ENCODE results near the gene KAZN.

The KAZN gene

DNA sequence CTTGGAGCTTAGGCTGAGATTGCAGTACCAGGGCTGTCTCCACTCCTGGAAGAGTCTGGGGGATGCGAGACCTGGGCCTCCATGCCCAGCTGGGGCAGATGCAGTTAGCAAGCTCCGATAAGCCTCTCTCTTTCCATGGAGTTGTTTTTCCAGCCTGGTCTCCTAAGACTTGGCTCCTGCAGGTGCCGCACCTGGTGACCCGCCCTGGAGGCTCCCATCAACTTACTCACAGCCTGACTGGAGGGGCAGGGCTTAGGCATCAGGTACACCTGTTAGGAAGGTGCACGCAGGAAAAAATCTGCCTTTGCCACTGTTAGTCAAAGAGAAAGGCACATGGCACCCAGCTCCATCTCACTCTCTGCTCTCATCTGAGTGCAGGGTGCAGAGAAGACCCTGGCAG lies 356.9 kb downstream of the KAZN start:
- DNase-seq (ENCODE audit: low read depth) = no peak
- TF ChIP-seq, protein P1, sequence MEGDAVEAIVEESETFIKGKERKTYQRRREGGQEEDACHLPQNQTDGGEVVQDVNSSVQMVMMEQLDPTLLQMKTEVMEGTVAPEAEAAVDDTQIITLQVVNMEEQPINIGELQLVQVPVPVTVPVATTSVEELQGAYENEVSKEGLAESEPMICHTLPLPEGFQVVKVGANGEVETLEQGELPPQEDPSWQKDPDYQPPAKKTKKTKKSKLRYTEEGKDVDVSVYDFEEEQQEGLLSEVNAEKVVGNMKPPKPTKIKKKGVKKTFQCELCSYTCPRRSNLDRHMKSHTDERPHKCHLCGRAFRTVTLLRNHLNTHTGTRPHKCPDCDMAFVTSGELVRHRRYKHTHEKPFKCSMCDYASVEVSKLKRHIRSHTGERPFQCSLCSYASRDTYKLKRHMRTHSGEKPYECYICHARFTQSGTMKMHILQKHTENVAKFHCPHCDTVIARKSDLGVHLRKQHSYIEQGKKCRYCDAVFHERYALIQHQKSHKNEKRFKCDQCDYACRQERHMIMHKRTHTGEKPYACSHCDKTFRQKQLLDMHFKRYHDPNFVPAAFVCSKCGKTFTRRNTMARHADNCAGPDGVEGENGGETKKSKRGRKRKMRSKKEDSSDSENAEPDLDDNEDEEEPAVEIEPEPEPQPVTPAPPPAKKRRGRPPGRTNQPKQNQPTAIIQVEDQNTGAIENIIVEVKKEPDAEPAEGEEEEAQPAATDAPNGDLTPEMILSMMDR (IDR thresholded peaks at IDR 0.05; ENCODE audit: insufficient read depth, low read depth, low read length, missing control alignments) = no peak
- no peak overlapping the region for H3K4me3 ChIP-seq (ENCODE audit: low read depth, low read length)

DNA sequence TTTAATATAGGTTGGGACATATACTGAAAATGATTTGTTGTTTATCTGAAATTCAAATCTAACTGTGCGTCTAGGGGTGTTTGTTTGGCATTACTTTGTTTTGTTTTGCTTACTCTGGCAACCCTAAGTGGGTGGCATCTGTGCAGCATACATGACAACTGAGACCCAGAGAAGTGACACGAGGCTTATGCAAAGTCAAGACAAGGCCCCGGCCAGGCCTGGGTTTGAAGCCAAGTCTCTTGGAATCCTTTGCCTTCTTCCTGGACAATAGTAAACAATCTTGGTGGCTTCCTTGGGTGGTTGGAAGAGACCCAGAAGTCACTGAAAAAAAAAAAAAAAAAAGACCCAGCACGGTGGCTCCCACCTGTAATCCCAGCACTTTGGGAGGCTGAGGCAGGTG lies 357.5 kb downstream of the KAZN start:
- no peak for DNase-seq (ENCODE audit: low read depth)
- TF ChIP-seq, protein P1 (IDR thresholded peaks at IDR 0.05; ENCODE audit: insufficient read depth, low read depth, low read length, missing control alignments) = no peak
- H3K4me3 ChIP-seq (ENCODE audit: low read depth, low read length) = no peak overlapping the region

DNA sequence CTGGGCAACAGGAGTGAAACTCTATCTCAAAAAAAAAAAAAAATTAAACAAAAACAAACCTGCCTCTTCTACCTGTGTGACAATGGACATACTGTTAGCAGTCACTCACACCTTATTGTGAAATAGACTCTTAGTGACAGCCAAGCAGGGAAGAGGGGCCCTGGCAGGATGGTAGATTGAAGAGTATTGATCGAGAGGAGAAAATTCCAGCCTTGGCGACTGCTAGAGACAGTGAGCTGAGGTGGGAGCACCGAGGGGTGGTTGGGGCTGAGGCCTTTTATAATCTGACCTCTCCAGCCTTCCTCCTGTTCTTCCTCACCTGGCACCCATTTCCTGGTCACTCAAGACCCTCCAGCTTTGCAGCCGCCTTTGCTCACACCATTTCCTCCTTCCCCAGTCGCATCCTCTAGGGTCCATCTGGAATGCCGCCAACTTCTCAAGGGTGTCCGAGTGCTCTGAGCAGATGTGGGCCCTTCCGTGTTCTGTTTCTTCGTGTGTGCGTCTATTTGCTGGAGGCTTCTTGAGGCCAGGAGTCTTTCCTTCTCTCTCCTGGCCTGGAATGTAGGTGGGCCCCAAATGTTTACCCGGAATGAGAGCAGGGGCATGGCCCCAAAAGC lies 358.2 kb downstream of the KAZN start:
- H3K4me3 ChIP-seq (ENCODE audit: low read depth, low read length) = no peak overlapping the region
- TF ChIP-seq, protein P1 (IDR thresholded peaks at IDR 0.05; ENCODE audit: insufficient read depth, low read depth, low read length, missing control alignments) = no peak
- no peak for DNase-seq (ENCODE audit: low read depth)

DNA sequence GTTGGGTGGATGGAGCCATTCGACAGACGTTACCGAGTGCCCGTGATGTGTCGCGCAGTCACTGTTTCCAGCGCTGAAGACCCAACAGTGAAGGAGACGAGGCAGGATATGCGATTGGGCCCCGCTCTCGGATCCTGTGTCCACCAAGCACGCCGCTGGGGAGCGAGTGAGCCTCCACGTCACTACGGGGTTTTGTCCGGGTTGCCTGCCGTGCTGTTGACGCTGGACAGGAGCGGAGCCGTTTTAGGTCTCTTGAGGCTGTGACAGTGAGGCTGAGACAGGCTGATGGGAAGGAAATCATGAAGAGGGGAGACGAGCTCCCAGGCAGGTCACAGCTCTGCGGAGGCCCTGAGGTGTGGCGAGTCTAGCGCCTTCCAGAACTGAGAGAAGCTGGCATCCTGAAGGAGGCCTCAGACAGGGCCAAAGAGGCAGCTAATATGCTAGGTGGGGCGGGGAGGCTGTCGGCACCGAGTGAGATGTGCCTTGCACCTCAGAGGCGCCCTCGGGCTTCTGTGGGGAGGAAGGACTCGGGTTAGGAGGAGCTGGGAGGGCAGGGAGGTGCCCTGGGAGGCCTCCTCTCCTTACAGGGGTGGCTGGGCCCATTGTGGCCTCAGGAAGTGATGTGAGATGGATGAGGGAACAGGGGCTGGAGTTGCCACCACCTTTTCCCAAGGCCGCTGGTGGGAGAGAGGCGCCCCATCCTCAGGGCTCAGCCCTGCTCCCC lies 359.1 kb downstream of the KAZN start:
- TF ChIP-seq, protein P1 (IDR thresholded peaks at IDR 0.05; ENCODE audit: insufficient read depth, low read depth, low read length, missing control alignments) = no peak

DNA sequence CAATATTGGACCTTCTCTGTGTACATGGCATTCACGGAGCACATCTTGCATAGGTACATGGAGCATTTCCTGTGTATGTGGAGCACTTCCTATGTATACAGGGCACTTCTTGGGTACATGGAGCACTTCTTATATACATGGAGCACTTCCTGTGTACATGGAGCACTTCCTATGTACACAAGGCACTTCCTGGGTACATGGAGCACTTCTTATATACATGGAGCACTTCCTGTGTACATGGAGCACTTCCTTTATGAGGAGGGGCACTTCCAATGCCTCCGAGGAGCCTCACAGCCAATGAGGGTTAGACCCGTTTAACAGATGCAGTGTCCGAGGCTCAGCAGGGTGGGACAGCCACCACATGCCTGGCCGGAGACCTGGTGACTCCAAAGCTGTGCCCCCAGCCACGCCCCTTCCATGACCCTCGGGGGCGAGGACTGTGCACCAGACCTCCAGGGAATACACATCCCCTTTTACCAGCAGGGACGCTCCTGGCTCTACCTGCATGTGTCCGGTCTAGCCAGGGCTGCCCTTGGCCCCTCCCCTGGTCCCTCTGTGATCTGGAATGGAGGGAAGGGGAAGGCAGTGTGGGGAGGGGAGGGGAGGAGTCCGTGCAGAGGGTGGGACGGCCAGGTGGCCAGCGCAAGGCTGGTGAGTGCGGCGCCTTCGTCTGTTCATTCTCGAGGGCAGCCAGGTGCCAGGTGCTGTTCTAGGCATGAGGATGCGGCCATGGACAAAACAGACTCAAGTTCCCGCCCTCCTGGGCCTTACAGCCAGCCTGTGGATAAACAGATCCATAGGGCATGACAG lies 360.0 kb downstream of the KAZN start:
- TF ChIP-seq, protein P1 (IDR thresholded peaks at IDR 0.05; ENCODE audit: insufficient read depth, low read depth, low read length, missing control alignments) = no peak
- no peak overlapping the region for H3K4me3 ChIP-seq (ENCODE audit: low read depth, low read length)
- no peak for DNase-seq (ENCODE audit: low read depth)

More for the DNA sequence above, 359.1 kb downstream of the KAZN start:
- DNase-seq (ENCODE audit: low read depth) = no peak
- no peak overlapping the region for H3K4me3 ChIP-seq (ENCODE audit: low read depth, low read length)

DNA sequence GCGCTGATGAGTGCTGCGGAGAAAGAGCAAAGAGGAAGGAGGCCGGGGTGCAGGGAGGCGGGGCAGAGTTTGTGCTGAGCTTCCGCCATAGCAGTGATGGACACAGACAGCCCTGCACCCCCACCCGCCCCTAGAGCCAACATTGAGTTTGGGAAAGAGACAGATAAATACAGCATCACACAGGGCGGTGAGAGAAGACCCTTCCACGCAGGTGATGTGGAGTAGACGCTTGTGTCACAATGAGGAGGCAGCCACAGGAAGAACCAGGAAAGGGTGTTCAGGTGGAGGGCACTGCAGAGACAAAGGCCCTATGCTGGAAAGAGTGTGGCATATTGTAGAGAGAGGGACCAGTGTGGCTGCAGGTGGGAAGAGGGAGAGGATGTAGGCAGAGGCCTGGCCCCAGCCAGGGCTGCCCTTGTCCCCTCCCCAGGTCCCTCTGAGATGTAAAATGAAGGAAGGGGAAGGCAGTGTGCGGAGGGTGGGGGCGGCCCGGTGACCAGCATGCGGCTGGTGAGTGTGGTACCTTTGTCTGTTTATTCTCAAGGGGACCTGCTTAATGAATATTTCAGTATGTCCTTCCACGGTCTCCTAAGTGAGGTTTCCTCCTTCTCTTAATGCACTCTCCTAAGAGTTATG lies 360.7 kb downstream of the KAZN start:
- TF ChIP-seq, protein P1 (IDR thresholded peaks at IDR 0.05; ENCODE audit: insufficient read depth, low read depth, low read length, missing control alignments) = no peak
- H3K4me3 ChIP-seq (ENCODE audit: low read depth, low read length) = no peak overlapping the region
- DNase-seq (ENCODE audit: low read depth) = no peak
